HCT116 (cell line): ENCODE results near the gene DAAM2. TPM values are rescaled to one million over a fixed set of nuclear protein-coding genes. Genes with fewer than 3 reads are reported as not detected.

ENCODE experiments used
- ATAC-seq: fragments of 200-7000 bp; cut with Tn5 transposase; 2 replicates; pipeline ENCODE4 v1.9.1; 2020; ENCODE audit warnings: mild to moderate bottlenecking, moderate library complexity
- BruUV-seq: library from RNA; stranded (reverse); fragments of 400-500 nt; replicated peaks from 2 replicates; lab custom pipeline; 2021; lab: Mats Ljungman, UMichigan
- CTCF ChIA-PET: fragments of 300-600 bp; sonication (Branson Sonifier 250); formaldehyde crosslinking; loops from one replicate; lab custom pipeline; 2021; ENCODE audit warnings: antibody characterized with exemption; lab: Charles Lee
- POLR2A ChIA-PET: fragments of 300-600, 350-600 bp; sonication (Branson Sonifier 250); formaldehyde crosslinking; loops from one replicate; lab custom pipeline; 2021; ENCODE audit warnings: antibody characterized with exemption; lab: Charles Lee
- RAD21 ChIA-PET, 2 experiments: fragments of 300-600 bp; sonication (Branson Sonifier 250); formaldehyde crosslinking; loops; one replicate each; lab custom pipeline; 2023; ENCODE audit warnings: low total read pairs in 2 of 2; ENCODE audit not compliant: uncharacterized antibody in 2 of 2, unreplicated experiment in 2 of 2, low non-redundant PET in 1 of 2; lab: Charles Lee
- DNase-seq: peaks from one replicate; pipeline ENCODE4 v3.0.0-alpha.2; 2010; ENCODE audit warnings: low read depth, low spot score
- H2AFZ ChIP-seq: fragments of 200-600 bp; shearing (Covaris generic), sonication (generic); 2 replicates; pipeline ENCODE4 v1.6.1; 2017; ENCODE audit warnings: low read depth, mixed run types, mixed read lengths, antibody characterized with exemption, low read length; ENCODE audit not compliant: poor library complexity, severe bottlenecking
- H3K27ac ChIP-seq: 2 replicates; pipeline ENCODE4 v1.5.1; 2012; ENCODE audit warnings: low read depth, low read length
- H3K27me3 ChIP-seq: fragments of 200-600 bp; sonication (generic); 2 replicates; pipeline ENCODE4 v1.6.1; 2016; ENCODE audit warnings: mixed run types, low read length, mixed read lengths; ENCODE audit not compliant: insufficient read depth
- H3K36me3 ChIP-seq, 2 experiments: fragments of 200-500 bp in 1 of 2; fragments of 200-600 bp in 1 of 2; sonication (Bioruptor generic) in 1 of 2; sonication (generic) in 1 of 2; 2 replicates each; pipeline versions ENCODE4 v1.5.1 to v1.6.1; 2014 to 2016; ENCODE audit warnings: low read length in 2 of 2, inconsistent platforms in 1 of 2, mixed read lengths in 1 of 2, mixed run types in 1 of 2; ENCODE audit not compliant: insufficient read depth in 2 of 2, control insufficient read depth in 1 of 2
- H3K4me1 ChIP-seq, 2 experiments: fragments of 200-600 bp in 1 of 2; sonication (generic) in 1 of 2; 2 replicates each; pipeline versions ENCODE4 v1.5.1 to v1.6.1; 2012 to 2017; ENCODE audit warnings: low read length in 2 of 2, inconsistent platforms in 1 of 2, mild to moderate bottlenecking in 1 of 2, mixed read lengths in 1 of 2, mixed run types in 1 of 2, moderate library complexity in 1 of 2; ENCODE audit not compliant: insufficient read depth in 2 of 2, control insufficient read depth in 1 of 2
- H3K4me2 ChIP-seq: fragments of 200-600 bp; sonication (generic); 2 replicates; pipeline ENCODE4 v1.6.1; 2017; ENCODE audit warnings: mixed run types, low read length, mixed read lengths
- H3K4me3 ChIP-seq, 2 experiments: fragments of 200-600 bp in 1 of 2; sonication (generic) in 1 of 2; replicated peaks in 1 of 2; 2 replicates each; pipeline ENCODE4 v1.5.1; 2011 to 2016; ENCODE audit warnings: low read length in 2 of 2, control low read depth in 1 of 2, low read depth in 1 of 2, mild to moderate bottlenecking in 1 of 2, mixed read lengths in 1 of 2, mixed run types in 1 of 2
- H3K79me2 ChIP-seq: fragments of 200-600 bp; sonication (generic); 2 replicates; pipeline ENCODE4 v1.6.1; 2017; ENCODE audit warnings: mild to moderate bottlenecking, mixed run types, low read length, moderate library complexity, mixed read lengths; ENCODE audit not compliant: insufficient read depth
- H3K9ac ChIP-seq: fragments of 200-600 bp; sonication (generic); 2 replicates; pipeline ENCODE4 v1.6.1; 2016; ENCODE audit warnings: low read length, mixed read lengths
- H3K9me2 ChIP-seq: fragments of 200-600 bp; sonication (generic), shearing (Covaris generic); 2 replicates; pipeline ENCODE4 v1.6.1; 2017; ENCODE audit warnings: mixed run types, mild to moderate bottlenecking, moderate library complexity; ENCODE audit not compliant: insufficient read depth
- H3K9me3 ChIP-seq, 2 experiments: fragments of 200-500 bp in 1 of 2; fragments of 200-600 bp in 1 of 2; sonication (Bioruptor generic) in 1 of 2; sonication (generic) in 1 of 2; 2 replicates each; pipeline ENCODE4 v1.6.1; 2014 to 2017; ENCODE audit warnings: low read length in 2 of 2, mixed read lengths in 2 of 2, inconsistent platforms in 1 of 2, low read depth in 1 of 2, mild to moderate bottlenecking in 1 of 2, mixed run types in 1 of 2, moderate library complexity in 1 of 2; ENCODE audit not compliant: control insufficient read depth in 1 of 2, insufficient read depth in 1 of 2
- H4K20me1 ChIP-seq: fragments of 200-600 bp; sonication (generic), shearing (Covaris generic); 2 replicates; pipeline ENCODE4 v1.6.1; 2017; ENCODE audit warnings: mixed run types, mild to moderate bottlenecking, moderate library complexity; ENCODE audit not compliant: insufficient read depth
- CBX3 ChIP-seq: IDR thresholded peaks from 2 replicates; pipeline ENCODE4 v1.6.1; 2012; ENCODE audit warnings: low read depth
- CEBPB ChIP-seq: IDR thresholded peaks from 2 replicates; pipeline ENCODE4 v1.6.1; 2012; ENCODE audit warnings: low read depth
- ELF1 ChIP-seq: IDR thresholded peaks from 2 replicates; pipeline ENCODE4 v1.6.1; 2012; ENCODE audit warnings: low read depth, borderline replicate concordance
- FOSL1 ChIP-seq: IDR thresholded peaks from 2 replicates; pipeline ENCODE4 v1.6.1; 2012; ENCODE audit warnings: low read depth
- MAX ChIP-seq: IDR thresholded peaks from 2 replicates; pipeline ENCODE4 v1.6.1; 2012
- POLR2A ChIP-seq: IDR thresholded peaks from 2 replicates; pipeline ENCODE4 v1.7.0; 2011; ENCODE audit warnings: borderline replicate concordance; ENCODE audit not compliant: insufficient read depth, insufficient read length; ENCODE audit errors: extremely low read depth
- POLR2AphosphoS5 ChIP-seq: IDR thresholded peaks from 2 replicates; pipeline ENCODE4 v1.6.1; 2011; ENCODE audit warnings: mild to moderate bottlenecking, low read depth, low read length, moderate library complexity
- SP1 ChIP-seq: IDR thresholded peaks from 2 replicates; pipeline ENCODE4 v1.6.1; 2012; ENCODE audit warnings: low read depth
- SRF ChIP-seq: IDR thresholded peaks from 2 replicates; pipeline ENCODE4 v1.6.1; 2012; ENCODE audit warnings: low read depth
- ZNF274 ChIP-seq: fragments of 200-500 bp; sonication (Bioruptor generic); IDR thresholded peaks from 2 replicates; pipeline ENCODE4 v1.6.1; 2014; ENCODE audit warnings: mild to moderate bottlenecking, low read depth, low read length, inconsistent platforms
- intact Hi-C: fragments of 100-400 bp; cut with micrococcal nuclease; formaldehyde crosslinking; loops from 2 replicates; pipeline ENCODE4 v1.10.0; 2022
- total RNA-seq: library from RNA; stranded (reverse); gene quantifications from one replicate; pipeline ENCODE4 v1.2.1, GENCODE V29; 2021; ENCODE audit not compliant: unreplicated experiment
- TF ChIP-seq, protein P1 (sequence below): IDR thresholded peaks from 2 replicates; pipeline ENCODE4 v1.6.1; 2012; ENCODE audit warnings: low read depth

Gene DAAM2
- total RNA-seq, 1 experiment from 2014 or later, result not detected

DNA sequence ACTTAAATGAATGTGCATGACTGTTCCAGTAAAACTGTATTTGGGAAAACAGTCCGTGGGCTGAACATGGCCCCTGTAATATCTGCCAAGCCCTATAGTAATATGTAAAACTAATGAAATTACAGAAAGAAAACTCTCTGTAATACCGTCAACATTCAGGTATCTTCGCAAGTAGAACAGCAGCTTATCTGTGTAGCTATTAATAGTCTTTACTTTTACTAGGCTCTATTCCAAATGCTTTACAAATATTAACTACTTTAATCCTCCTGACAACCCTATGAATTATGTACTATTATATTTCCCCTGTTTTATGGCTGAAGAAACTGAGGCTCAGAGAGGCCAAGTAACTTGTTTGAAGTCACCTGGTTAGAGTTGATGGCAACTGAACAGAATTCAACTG, 57.1 kb downstream of the DAAM2 start (continued):
- TF ChIP-seq CEBPB (no peak), ELF1 (no peak)

GRCh38 chr6:39849764-39850163, 57.6 kb downstream of the DAAM2 start:
- no peaks in the 10 kb centered on the region for H3K79me2 ChIP-seq
- H3K9me3 ChIP-seq, result no peaks in the 10 kb centered on the region
- no peak overlapping the region for H3K27ac ChIP-seq
- ChIA-PET CTCF (no interaction called here), POLR2A (no interaction called here), RAD21 (no interaction called here)
- H3K4me3 ChIP-seq, result no peak overlapping the region
- peaks cover 37% of the 10 kb centered on the region for H3K27me3 ChIP-seq
- TF ChIP-seq SP1 (no peak), ELF1 (no peak), MAX (no peak), ZNF274 (no peak), POLR2AphosphoS5 (no peak), CBX3 (no peak), POLR2A (no peak), FOSL1 (no peak), SRF (no peak)
- TF ChIP-seq, protein P1, sequence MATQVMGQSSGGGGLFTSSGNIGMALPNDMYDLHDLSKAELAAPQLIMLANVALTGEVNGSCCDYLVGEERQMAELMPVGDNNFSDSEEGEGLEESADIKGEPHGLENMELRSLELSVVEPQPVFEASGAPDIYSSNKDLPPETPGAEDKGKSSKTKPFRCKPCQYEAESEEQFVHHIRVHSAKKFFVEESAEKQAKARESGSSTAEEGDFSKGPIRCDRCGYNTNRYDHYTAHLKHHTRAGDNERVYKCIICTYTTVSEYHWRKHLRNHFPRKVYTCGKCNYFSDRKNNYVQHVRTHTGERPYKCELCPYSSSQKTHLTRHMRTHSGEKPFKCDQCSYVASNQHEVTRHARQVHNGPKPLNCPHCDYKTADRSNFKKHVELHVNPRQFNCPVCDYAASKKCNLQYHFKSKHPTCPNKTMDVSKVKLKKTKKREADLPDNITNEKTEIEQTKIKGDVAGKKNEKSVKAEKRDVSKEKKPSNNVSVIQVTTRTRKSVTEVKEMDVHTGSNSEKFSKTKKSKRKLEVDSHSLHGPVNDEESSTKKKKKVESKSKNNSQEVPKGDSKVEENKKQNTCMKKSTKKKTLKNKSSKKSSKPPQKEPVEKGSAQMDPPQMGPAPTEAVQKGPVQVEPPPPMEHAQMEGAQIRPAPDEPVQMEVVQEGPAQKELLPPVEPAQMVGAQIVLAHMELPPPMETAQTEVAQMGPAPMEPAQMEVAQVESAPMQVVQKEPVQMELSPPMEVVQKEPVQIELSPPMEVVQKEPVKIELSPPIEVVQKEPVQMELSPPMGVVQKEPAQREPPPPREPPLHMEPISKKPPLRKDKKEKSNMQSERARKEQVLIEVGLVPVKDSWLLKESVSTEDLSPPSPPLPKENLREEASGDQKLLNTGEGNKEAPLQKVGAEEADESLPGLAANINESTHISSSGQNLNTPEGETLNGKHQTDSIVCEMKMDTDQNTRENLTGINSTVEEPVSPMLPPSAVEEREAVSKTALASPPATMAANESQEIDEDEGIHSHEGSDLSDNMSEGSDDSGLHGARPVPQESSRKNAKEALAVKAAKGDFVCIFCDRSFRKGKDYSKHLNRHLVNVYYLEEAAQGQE, result no peak
- no peak overlapping the region for H3K4me2 ChIP-seq
- intact Hi-C loops, result no loop called here
- H3K9me2 ChIP-seq, result no peaks in the 10 kb centered on the region
- no peaks in the 10 kb centered on the region for H3K4me1 ChIP-seq
- no peaks in the 10 kb centered on the region for H3K36me3 ChIP-seq
- H4K20me1 ChIP-seq, result no peaks in the 10 kb centered on the region
- no peak overlapping the region for H2AFZ ChIP-seq
- no peak overlapping the region for H3K9ac ChIP-seq
- no TSS peak for BruUV-seq
- DNase-seq (no peak), ATAC-seq (no peak)
